NCI-H128 (cell line): ENCODE data around the gene EIF4G3.
"Not testable (repeated sequence)": the region's sequence is repeated elsewhere in the genome, so short reads cannot be mapped to it uniquely, and the experiment has no call there.

ENCODE experiments used
- DNase-seq: peaks from one replicate; lab custom pipeline; 2025; ENCODE audit not compliant: unreplicated experiment; lab: John Stamatoyannopoulos, UW

The EIF4G3 gene

DNA sequence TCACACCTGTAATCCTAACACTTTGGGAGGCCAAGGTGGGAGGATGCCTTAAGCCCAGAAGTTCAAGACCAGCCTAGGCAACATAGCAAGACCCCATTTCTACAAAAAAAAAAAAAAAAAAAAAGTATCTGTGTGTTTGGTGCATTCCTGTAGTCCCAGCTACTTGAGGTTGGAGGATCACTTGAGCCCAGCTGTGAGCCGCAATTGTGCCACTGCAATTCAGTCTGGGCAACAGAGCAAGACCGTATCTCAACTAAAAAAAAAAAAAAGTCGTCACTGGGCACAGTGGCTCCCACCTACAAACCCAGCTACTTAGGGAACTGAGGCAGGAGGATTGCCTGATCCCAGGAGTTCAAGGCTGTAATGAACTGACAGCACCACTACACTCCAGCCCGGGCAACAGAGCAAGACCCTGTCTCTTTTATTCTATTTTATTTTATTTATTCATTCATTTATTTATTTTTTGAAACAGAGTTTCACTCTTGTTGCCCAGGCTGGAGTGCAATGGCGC lies 8.6 kb upstream of the EIF4G3 start:
- no peak for DNase-seq

DNA sequence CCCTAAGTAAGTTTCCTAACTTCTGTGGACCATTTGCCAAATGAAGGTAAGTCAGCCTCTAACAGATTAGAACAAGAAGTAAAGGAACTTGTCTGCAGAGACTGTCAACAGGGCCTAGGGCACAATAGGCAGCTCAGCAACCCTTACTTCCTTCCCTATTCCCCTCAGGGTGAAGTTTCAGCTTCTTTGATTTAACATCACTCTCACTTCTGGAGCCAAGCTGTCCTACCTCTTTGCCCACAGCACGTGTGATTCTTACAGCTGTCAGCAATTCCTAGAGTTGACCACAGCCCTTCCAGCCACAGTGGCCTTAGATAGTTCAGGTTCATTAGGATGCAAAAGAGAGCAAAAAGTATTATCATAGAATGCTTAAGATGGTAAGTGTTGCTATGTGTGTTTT lies 7.6 kb upstream of the EIF4G3 start:
- DNase-seq = no peak

DNA sequence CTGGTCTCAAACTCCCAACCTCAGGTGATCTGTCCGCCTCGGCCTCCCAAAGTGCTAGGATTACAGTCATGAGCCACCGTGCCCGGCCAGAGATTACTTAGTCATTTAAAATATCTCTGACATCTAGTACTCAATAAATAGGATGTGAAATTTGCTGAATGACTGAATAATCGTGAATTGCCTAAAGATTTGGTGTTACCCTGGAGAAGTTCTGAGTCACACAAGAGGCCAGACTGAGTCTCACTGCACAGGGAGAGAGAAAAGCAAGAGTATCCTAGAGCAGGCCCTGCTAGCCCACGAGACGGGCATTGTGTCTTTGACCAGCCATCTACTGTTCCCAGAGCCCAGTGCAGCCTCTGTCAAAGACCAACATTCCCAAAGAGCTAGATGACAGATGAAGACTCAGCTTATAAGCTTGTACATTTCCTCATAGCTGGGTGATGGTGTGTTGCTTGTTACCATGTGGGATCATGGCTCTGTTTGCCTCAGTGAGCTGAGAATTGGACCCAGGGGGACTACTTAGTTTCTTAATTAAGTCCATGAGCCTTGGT lies 5.6 kb upstream of the EIF4G3 start:
- no peak for DNase-seq

- not testable (repeated sequence) for DNase-seq
These were observed 1.6 kb upstream of the EIF4G3 start for GRCh38 chr1:21178271-21178670.

DNA sequence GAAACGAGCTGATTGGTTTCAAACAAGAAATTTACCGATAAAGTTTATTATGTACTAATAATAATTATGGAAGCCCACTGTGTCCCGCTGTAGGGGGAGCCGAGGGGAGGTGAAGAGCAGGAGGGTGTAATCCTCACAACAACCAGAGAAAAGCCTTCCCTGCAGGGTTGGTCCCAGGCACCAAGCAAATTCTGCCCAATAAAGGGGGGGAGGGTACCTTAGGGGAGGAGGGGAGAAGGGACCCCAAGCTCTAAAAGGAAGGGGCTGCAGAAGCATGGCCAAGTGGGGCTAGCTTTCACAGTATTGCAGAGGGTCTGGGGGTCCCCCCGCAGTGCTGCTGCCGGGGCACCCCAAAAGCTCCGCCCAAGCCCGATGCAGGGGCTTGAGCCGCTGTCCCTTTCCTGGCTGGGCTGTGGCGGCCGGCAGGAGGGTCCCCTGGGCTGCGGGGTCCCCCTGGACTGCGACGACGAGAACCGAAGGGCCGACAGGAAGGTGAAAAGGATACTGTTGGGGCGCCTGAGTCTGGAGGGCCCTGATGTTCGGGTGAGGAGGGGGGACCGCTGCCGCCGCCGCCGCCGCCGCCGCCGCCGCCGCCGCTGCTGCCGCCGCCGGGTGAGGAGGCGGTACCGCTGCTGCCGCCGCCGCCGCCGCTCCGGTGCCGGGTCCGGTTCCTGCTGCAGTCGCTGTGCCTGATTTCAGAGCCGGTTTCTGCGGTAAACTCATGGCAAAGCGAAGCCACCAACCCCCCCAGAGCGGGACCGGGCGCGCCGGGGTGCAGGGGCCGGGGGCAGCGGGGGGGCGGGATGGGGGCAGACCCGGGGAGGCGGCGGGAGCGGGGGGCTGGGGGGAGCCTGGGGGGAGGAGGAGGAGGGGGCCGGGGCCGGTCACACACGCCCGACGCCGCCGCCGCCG lies 771 bp downstream of the EIF4G3 start:
- no peak for DNase-seq

DNA sequence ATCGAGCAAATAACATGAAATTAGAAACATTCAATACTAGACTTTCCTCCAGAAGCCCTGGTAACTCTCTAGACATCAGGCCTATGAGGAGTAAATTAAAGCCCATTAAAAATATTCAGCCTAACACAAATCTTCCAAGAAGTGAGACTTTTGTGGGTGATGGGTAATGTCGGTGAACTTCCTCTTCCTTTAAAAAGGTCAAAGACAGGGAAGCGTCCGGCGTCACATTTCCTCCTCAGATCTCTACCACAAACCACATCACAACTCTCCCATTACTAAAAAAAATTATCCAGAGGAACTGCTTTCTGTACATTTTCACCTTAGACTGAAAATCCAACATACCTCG lies 1.4 kb downstream of the EIF4G3 start:
- DNase-seq = no peak

- no peak for DNase-seq
These were observed 1.9 kb downstream of the EIF4G3 start for GRCh38 chr1:21174654-21175323.

DNA sequence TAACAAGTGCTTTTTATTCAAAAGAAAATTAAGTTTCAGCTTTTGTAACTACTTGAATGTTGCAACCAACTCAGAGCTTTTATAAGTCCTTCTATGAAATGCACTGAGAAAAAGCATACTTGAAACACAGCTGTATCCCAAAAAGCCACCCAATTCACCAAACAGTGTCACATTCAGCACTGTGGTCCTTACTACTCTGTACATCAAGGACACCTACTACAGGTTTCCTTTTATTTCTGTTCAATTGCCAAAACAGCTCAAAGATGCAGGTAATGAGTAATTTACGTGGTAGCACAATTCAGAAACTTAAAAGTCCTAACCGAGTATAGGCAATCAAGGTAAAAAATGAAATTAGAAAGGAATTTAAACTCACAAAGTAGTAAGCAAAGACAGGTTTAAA lies 2.5 kb downstream of the EIF4G3 start:
- DNase-seq = no peak

GRCh38 chr1:21173096-21173495 lies 3.6 kb downstream of the EIF4G3 start:
- not testable (repeated sequence) for DNase-seq

DNA sequence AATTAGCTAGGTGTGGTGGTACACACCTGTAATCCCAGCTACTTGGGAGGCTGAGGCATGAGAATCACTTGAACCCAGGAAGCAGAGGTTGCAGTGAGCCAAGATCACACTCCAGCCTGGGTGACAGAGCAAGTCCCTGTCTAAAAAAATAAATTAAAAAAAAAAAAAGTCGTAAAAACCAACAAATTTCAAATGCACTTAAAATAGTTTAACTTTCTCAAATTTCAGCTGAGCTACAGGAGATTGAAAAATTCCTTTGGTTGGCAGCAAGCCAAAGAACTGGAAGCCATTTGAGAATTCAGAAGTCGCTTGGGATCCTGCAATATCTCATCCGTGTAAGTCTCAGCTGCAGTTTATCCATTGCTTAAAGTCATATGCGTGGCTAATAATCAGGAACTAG lies 5.9 kb downstream of the EIF4G3 start:
- not testable (repeated sequence) for DNase-seq

DNA sequence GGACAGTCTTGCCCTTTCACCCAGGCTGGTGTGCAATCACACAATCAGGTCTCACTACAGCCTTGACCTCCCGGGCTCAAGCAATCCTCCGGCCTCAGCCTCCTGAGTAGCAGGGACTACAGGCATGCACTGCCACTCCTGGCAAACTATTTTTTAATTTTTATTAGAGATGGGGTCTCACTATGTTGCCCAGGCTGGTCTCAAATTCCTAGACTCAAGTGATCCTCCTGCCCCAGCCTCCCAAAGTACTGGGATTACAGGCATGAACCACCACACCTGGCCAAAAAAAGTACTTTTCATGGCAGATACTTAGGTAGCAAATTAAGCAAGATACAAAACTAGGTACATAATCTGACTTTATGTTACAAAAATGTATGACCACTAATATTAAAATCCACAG lies 8.3 kb downstream of the EIF4G3 start:
- DNase-seq = no peak

- no peak for DNase-seq
These were observed 11.1 kb downstream of the EIF4G3 start for GRCh38 chr1:21165646-21166045.

DNA sequence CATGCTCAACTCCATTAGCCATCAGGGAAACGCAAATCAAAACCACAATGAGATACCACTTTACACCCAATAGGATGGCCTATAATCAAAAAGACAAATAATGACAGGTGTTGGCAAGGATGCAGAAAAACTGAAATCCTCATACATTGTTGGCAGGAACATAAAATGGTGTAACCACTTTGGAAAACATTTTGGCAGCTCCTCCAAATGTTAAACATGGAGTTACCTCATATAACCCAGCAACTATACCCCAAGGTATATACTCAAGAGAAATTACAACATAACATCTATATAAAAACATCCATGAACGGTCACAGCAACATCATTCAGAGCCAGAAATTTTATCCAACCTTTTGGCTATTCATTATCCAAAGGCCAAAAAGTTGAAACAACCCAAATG lies 11.6 kb downstream of the EIF4G3 start:
- DNase-seq = no peak

- DNase-seq = no peak
These were observed 12.4 kb downstream of the EIF4G3 start for GRCh38 chr1:21164266-21164665.

DNA sequence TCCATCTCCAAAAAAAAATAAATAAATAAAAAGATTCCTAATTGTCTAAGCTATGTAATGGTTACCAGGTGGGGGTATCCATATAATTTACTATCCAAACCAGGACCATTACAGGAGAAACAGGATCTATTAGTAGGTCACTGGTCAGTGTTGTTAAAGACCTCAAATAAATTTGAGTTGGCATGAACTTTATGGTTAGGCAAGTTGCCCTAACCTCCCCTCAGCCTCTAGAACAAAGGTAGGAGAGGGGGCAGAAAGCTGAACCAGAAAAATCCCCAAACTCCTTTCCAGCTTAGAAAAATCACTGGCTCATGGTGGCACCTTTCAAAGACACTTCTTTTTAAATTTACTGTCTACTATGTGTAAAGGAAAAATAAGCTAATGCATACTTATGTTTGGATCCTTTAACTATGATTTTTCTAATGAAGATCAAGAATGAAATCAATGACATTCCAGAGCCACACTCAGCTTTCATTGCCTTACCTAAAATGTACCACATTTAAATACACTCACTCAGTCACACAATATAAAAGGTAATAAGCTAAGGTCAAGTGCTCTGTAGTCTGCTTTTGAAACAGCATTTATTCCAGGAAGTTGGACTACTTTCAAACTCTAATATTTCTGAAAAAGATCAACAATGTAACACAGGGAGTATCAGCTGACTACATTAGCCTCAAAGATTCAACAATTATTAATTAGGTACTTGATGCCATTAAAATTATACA lies 13.8 kb downstream of the EIF4G3 start:
- DNase-seq = no peak

DNA sequence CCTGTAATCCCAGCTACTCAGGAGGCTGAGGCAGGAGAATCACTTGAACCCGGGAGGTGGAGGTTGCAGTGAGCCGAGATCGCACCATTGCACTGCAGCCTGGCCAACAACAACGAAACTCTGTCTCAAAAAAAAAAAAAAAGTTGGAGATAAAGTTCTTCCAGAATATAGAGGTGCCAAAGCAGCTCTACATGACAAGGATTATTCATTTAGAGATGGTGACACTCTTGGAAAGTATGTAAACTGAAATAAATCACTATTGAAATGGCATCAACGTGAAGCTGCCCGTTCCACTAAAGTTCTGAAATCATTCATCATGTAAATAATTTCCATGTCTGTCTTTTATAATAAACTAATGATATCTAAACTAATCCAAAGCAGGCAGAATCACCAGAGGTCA lies 14.9 kb downstream of the EIF4G3 start:
- no peak for DNase-seq

DNA sequence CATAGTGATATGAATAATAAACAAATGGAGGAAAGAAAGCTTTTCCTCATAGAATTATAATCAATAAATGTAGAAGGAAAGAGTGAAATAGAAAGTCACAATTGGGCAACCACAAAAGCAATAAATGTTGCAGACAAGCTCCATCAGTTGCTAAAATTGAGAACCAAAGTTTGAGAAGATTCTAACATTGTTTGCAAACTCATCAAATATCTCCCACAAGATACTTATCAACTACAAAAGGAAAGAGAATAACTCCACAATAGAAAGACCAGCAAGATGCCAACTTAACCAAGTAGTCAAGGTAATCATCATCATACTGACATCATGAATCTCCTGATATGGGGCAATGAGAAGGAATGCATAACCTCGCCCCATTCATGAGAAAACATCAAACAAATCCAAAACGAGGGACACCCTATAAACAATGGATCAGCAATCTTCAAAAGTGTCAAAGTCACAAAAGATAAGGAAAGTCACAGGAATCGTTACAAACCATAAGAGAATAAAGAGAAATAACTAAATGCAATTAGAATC lies 16.4 kb downstream of the EIF4G3 start:
- no peak for DNase-seq

DNA sequence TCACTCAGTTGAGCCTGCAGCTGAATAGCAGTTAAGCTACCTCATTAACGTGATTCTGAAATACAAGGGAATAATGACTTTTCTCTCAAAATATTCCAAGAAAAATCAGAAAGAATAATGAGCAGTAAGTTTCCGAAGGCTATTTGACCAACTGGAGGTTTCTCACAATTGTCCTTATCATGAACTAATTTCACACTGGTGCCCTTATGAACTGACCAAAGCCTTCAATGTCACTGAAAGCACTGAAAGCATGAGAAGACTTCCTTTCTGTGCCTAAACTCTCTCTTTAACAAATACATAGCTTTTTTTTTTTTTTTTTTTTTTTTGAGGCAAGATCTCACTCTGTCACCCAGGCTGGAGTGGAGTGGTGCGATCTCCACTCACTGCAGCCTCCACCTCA lies 18.8 kb downstream of the EIF4G3 start:
- no peak for DNase-seq

GRCh38 chr1:21157054-21157453 lies 19.6 kb downstream of the EIF4G3 start:
- no peak for DNase-seq

GRCh38 chr1:21156019-21156418 lies 20.7 kb downstream of the EIF4G3 start:
- no peak for DNase-seq

- no peak for DNase-seq
These were observed 22.0 kb downstream of the EIF4G3 start for GRCh38 chr1:21154717-21155116.
